NCI-H510A (cell line): Measurements from ENCODE around the gene ARSD.
"Not testable (repeated sequence)": the region's sequence is repeated elsewhere in the genome, so short reads cannot be mapped to it uniquely, and the experiment has no call there.

Experiments used
- DNase-seq: peaks from one replicate; lab custom pipeline; 2025; lab: John Stamatoyannopoulos, UW

ARSD gene

DNA sequence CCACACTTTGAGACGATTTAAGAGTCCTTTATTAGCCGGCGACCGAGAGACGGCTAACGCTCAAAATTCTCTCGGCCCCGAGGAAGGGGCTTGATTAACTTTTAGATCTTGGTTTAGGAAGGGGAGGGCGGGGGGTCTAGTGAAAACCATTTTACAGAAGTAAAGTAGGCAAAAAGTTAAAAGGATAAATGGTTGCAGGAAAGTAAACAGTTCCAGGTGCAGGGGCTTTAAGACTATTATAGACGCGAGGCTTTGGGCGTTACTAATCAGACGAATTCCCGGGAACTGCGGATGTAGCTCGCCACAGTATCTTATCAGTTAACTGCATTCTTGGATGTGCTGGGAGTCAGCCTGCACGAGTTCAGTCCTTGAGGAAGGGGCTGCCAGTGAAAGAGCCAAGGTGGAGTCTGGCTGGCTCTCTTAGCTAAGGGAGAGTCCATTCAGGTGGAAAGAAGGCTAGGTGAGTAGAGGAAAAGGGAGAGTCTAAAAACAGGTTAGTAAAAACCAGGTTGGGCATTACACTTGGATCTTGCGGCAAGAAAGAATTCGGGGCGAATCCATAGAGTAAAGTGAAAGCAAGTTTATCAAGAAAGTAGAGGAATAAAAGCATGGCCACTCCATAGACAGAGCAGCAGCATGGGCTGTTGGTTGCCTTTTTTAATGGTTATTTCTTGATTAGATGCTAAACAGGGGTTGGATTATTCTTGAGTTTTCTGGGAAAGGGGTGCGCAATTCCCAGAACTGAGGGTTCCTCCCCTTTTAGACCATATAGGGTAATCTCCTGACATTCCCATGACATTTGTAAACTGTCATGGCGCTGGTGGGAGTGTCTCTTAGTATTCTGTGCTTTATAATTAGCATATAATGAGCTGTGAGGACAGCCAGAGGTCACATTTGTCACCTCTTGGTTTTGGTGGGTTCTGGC, 38.3 kb downstream of the ARSD start:
- DNase-seq, result not testable (repeated sequence)

GRCh38 chrX:2889706-2890490, 39.2 kb downstream of the ARSD start:
- not testable (repeated sequence) for DNase-seq

DNA sequence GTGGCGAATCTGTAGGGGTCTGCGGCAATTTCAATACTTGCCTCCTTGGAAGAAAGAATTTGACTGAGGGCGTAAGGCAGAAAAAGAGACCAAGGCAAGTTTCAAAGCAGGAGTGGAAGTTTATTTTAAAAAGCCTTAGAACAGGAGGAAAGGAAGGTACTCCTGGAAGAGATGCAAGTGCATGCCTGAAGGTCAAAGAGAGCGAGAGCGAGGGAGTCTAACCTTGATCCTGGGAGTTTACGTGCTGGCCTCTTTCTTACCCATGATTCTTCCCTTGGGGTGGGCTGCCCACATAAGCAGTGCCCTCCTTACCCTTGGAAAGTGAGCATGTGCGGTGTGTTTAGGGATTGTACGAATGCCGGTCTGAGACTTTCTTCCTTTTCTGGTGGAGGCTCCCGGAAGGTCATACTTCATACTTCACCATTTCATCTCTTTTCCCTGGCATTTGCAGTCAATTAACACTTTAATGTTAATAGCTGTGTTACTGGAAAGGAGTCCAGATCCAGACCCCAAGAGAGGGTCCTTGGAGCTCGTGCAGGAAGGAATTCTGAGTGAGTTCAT, 40.0 kb downstream of the ARSD start:
- no peak for DNase-seq

DNA sequence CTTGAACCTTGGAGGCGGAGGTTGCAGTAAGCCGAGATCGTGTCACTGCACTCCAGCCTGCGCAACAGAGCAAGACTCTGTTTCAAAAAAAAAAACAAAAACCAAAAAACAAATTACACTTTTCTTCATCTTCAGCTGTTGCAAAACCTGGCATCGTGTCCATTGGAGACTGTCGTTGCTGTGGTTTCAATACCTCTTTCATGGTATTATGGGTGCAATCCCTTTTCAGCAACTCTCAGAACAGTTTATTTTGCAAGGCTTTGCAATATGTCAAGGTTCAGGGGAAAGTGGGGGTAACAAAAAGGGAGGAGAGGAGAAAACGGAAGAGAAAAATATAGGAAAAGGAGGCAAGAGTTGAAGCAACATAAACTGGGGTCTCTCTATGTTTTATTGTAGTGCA, 40.8 kb downstream of the ARSD start:
- DNase-seq, result no peak

DNA sequence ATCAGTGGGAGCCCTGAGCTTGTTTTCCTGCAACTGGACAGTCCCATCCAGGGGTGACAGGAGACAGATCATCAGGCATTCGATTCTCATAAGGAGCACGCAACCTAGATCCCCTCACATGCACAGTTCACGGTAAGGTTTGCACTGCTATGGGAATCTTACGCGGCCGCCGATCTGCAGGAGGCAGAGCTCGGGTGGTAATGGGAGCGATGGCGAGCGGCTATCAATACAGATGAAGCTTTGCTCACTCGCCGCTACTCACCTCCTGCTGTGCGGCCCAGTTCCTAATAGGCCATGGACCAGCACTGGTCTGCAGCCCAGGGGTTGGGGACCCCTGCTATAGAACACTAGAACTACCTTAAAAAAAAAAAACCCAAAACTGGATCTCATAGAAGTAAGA, 45.4 kb downstream of the ARSD start:
- DNase-seq, result no peak

DNA sequence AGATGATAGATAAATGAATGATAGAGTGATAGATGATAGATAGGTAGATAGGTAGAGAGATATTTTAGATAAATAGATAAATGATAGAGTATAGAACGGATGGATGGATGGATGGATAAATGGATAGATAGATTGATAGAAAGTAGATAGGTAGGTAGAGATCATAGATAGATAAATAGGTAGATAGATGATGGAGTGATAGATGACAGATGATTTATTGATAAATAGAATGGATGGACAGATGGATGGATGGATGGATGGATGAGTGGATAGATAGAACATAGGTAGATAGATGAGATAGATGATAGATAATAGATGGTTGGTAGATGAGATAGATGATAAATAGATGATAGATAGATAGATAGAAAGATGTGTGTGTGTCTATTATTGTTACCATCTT, 49.5 kb downstream of the ARSD start:
- no peak for DNase-seq

DNA sequence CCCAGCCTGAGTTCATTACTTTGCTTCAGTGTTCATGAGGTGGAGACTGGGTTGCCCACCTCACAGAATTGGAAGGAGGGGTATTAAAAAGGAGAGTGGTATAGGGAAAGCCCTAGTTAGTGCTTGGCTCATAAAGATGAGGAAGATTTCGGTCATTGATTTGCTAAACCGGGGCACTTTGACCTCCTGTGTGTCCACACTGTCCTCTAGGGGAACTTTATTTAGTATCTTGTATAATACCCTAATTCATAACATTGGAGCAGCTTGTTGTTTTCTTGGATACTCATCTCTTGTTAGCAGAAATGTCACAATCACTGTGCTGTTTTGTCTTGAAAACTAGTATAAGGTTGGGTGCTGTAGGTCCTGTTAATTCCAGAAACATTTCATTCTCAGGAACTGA, 50.6 kb downstream of the ARSD start:
- no peak for DNase-seq

DNA sequence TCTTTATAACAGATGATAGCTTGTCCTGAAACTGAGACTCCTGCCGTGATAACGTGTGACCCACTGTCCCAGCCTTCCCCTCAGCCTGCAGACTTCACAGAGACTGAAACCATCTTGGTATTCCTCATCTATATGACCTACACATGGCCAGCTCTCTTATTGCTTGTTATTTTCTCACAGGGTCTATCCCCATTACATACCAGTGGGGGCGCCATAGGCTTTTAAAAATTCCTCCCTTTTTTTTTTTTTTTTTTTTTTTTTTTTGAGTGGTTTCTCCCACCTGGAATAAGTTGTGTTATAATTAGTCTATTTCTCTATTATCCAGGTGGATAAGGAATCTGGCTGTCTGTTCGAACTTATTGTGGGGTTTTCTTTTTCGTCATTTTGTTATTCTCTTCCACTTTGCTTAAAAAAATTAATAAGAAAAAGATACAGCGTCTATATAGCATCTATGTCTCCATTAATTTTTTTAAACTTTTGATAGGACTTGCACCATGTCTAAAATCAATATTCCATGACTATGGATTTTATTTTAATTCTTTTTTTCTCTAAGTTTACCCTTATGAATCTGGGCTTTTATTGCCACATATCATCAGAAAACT, 53.2 kb downstream of the ARSD start:
- DNase-seq, result no peak

DNA sequence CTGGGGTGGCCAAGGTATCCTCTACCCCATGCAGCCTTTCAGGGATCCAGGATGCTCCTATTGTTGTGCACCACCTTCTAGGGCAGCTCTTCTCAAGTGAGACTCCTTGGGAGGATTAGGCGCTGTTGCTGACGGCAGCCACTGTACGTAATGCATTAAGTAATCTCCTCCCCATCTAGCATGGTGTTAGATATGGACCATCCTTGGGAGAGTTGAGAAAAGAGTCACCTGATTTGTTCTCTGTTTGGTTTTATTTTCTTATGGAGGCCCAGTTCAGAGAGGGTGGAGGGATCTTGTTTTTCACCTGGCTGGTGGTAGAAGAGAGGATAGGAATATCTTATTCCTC, 54.0 kb downstream of the ARSD start:
- no peak for DNase-seq

DNA sequence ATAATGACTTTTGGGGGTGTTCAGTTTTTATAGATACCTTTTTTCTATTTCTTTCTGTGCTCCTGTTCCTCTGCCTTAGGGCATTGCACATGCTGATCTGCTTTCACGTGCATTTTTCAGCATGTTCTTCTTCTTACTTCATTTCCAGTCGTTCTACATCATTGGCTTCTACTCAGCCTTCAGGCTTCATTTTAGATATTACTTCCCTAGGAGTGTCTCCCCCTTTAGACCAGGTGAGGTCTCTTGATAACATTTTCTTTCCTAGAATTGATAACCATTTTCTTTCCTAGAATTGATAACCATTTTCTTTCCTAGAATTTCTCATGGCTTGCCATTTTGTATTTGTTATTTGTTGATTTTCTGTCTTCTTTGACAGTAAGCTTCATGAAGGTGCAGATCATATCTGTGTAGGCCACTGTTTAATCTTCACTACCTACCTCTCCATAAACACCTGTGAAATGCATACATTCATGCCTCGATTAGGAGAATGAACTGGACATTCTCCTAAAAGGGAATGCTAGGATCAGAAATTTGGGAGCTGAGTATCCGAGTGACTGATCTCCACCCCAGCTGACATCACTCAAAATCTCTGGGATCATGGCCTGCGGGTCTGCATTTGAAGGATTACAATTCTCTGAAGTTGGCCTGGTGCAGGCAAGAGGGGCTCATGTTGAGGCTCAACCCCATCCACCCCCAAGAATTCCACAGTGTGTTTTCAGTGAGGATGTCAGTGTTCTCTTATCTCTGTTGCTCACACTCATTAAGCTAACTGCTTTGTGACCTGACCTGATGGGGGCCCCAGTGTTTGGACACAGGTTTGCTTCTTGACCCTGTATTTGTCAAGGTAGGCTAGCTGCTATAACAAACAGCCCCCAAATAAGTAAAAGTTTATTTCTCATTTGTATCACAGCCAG, 54.7 kb downstream of the ARSD start:
- no peak for DNase-seq

DNA sequence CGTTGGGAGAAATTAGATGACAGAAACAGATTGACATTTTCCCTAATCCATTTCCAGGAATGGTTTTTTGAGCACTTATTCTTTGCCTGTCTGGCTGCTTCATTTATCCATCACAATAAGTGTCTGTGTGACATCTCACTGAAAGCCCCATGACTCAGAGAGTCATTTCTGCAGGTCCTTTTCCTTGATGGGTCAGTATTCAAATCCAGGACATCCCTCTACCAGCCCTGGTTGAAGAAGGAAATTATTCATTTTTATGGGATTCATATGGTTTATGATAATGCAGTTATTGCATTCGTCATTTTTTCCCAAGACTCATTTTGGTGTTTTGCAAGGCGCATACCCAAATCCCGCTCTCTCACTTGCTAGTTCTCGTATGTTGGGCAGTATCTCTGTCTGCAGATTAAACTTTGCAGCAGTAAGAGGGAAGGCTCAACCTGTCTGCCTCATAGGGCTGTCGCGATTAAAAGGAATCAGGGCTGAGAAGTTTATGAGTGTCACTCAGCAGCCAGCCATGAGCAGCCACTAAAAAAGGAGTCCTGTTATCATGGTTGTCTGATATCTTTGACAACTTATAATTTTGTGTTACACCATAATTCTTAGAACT, 56.4 kb downstream of the ARSD start:
- no peak for DNase-seq

DNA sequence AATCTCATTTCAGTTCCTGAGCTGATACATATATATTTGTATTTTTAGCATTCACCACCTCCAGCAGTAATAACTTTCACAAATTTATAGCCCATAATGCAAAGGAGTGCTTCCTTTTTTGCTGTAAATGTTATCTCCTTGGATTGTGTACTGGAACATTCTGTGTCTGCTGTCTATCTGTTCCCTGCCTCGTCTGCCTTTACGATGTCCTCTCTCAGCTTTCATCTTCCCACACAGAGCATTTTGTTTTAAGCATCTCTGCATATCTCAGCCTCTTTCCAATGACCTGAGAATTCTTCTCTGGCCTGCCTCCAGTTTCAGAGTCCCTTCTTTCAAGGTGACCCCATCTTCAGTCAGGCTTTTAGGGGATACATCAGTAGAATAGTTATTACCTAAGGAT, 57.3 kb downstream of the ARSD start:
- DNase-seq, result no peak

- no peak for DNase-seq
These were observed 58.5 kb downstream of the ARSD start for GRCh38 chrX:2870650-2871049.

DNA sequence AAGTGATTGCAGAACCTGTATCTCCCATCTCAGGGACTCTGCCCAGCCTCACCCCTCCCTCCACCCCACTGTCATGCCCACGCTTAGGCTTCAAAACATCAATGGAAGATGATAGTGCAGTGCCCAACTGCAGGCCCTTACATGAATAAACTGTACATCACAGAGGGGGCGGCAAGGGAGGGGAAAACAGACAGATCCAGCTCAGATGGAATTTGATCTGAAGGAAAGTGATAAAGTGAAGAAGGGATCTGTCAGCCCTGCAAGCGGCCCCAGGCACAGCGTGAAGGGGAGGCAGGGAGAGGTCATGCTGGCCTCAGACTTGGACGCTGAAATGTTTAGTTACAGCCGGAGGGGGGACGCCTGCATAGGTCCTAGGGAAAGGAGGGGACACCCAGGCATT, 61.9 kb downstream of the ARSD start:
- no peak for DNase-seq

- no peak for DNase-seq
These were observed 65.5 kb downstream of the ARSD start for GRCh38 chrX:2863646-2864045.

DNA sequence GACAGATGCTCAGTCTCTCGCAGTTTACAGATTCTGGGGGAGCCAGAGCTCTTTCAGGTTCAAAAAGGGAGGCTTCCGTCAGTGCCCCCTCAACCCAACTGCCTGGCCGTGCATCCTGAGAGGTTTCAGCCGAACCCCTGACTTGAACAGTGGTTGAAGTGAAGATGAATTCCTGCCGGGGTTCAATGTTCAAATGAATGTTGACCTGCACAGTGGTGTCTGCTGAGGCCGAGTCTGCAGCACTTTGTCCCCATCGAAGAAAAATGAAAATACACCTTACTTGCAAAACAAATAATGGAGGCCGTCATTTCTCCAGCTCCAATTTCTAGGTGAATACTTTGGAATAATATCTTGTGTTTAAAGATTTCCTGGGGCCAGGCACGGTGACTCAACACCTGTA, 66.7 kb downstream of the ARSD start:
- no peak for DNase-seq

GRCh38 chrX:2859197-2859797, 69.8 kb downstream of the ARSD start:
- DNase-seq, result no peak

DNA sequence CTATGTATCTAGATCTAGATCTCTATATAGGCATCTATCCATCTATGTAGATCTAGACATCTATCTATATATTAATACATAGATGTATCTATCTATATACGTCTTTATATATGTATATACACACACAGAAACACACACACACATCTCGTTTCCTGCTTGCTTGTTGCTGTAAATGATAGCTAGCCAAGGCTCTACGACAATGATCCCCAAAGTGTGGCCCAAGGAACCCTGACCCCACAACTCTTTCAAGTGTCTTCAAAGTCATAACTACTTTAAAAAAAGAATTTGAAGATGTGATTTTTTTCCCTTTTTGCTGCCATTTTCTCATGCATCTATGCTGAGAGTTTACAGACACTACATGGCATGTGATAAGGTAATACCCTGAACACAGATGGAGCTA, 71.6 kb downstream of the ARSD start:
- DNase-seq, result no peak

DNA sequence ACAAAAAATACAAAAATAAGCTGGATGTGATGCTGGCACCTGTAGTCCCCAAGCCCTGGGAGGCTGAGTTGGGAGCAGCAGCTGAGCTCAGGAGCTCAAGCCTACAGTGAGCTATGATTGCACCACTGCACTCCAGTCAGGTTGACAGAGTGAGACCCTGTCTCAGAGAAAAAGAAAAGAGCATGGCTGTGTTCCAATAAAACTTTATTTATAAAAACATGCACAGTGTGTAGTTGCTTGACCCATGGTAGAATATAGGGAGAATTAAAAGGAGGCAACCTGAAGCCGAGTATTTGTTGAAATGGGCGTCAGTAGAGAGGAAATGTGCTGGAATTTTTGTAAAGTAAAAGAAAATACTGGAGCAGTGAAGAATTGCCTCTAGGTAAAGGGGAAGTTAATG, 73.4 kb downstream of the ARSD start:
- no peak for DNase-seq

- no peak for DNase-seq
These were observed 74.2 kb downstream of the ARSD start for GRCh38 chrX:2854918-2855317.
